Measurements from ENCODE around the gene COBL. TPM values are rescaled to one million over a fixed set of nuclear protein-coding genes. Genes with fewer than 3 reads are reported as not detected.

COBL gene
- total and polyA plus RNA-seq, 5 donors from 2014 or later: 0.03 to 0.59 TPM; not detected in 3

DNA sequence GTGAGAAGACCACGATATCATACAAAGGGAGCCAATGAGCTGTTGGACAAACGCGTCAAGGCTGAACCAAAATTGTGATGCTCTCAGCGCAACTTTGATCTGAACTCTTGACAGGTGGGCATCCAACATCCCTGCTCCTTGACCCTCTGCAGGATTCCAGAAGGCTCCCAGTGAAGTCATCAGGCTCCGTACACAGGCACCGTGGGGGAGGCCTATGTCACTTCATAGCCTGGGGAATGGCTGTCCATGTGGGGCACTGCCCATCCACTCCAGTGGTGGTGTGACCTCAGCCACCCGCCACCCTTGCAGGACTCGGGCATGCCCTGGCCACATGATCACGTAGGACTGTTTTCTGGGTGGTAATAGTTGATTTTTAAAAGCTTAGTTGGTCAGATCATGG, 300.1 kb downstream of the COBL start:
- Histone ChIP-seq H3K27me3 (ENCODE audit: control insufficient read depth, insufficient read depth, low read length) (no peaks in the 10 kb centered on the region), H3K27ac (ENCODE audit: insufficient read depth, low read length, poor library complexity, severe bottlenecking) (no peak overlapping the region), H3K9me3 (ENCODE audit: control insufficient read depth in 2 of 2, low read length in 2 of 2) (no peaks in the 10 kb centered on the region), H3K4me3 (ENCODE audit: low read depth, low read length) (no peak overlapping the region), H3K36me3 (ENCODE audit: control insufficient read depth, insufficient read depth, low read length) (no peaks in the 10 kb centered on the region), H3K4me1 (ENCODE audit: control insufficient read depth, insufficient read depth, low read length, poor library complexity, severe bottlenecking) (no peaks in the 10 kb centered on the region)
- ATAC-seq (ENCODE audit: low read depth in 2 of 2) (no peak), DNase-seq (no peak)
- Mint-ChIP-seq H3K27me3 (peaks cover 4% of the 10 kb centered on the region), H3K27ac (no peak overlapping the region), H3K36me3 (no peaks in the 10 kb centered on the region), H3K9me3 (peaks cover 0 to 2% (median 0%) of the 10 kb centered on the region in 7 donors), H3K4me1 (no peaks in the 10 kb centered on the region), H3K4me3 (no peak overlapping the region)

DNA sequence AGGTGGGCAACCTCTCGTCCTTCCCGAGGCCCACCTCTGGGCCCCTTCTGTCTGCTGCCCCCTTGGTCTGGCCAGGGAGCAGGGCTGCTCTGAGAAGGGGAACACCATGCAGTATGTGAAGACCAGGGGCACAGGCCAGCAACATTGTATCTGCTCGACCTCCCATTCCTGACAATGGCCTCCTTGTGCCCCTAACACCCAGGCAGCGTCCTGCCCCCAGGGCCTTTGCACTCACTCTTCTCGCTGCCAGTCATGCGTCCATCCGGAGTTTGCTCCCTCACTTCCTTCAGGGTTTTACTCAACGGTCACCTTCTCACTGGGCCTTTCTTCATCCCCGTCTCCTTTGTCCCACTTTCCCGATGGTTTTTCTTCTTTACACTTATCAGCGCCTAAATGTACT, 301.0 kb downstream of the COBL start:
- peaks cover 4% of the 10 kb centered on the region for H3K27me3 Mint-ChIP-seq
- no peak for DNase-seq
- no peak overlapping the region for H3K4me3 Mint-ChIP-seq
- no peak overlapping the region for H3K27ac Mint-ChIP-seq
- ATAC-seq (ENCODE audit: low read depth in 2 of 2): no peak
- peaks cover 0 to 2% (median 0%) of the 10 kb centered on the region in 7 donors for H3K9me3 Mint-ChIP-seq
- no peak overlapping the region for H3K4me3 ChIP-seq (ENCODE audit: low read depth, low read length)
- H3K9me3 ChIP-seq (ENCODE audit: control insufficient read depth in 2 of 2, low read length in 2 of 2): no peaks in the 10 kb centered on the region
- no peaks in the 10 kb centered on the region for H3K36me3 ChIP-seq (ENCODE audit: control insufficient read depth, insufficient read depth, low read length)
- no peaks in the 10 kb centered on the region for H3K36me3 Mint-ChIP-seq
- H3K27me3 ChIP-seq (ENCODE audit: control insufficient read depth, insufficient read depth, low read length): no peaks in the 10 kb centered on the region
- no peak overlapping the region for H3K27ac ChIP-seq (ENCODE audit: insufficient read depth, low read length, poor library complexity, severe bottlenecking)
- no peaks in the 10 kb centered on the region for H3K4me1 Mint-ChIP-seq
- no peaks in the 10 kb centered on the region for H3K4me1 ChIP-seq (ENCODE audit: control insufficient read depth, insufficient read depth, low read length, poor library complexity, severe bottlenecking)

DNA sequence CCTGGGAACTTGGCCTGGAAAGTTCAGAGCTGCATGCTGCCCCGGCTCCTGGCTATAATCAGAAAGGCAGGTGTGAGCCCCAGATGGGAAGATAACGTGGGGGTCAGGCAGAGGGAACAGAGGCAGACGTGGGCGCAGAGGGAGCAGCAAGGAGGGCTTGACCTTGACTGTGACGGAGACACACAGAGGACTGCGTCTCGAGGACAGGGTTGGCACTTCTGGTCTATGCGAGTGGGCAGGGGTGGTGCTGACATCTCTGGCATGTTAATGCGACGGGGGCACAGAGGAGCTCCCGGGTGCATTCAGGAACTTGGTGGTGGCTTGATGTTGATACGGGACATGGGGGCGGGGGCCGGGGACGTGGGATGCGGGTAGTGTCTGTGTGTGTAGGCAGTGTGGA, 301.8 kb downstream of the COBL start:
- H3K9me3 Mint-ChIP-seq: peaks cover 0 to 2% (median 0%) of the 10 kb centered on the region in 7 donors
- no peak overlapping the region for H3K27ac ChIP-seq (ENCODE audit: insufficient read depth, low read length, poor library complexity, severe bottlenecking)
- no peak overlapping the region for H3K27ac Mint-ChIP-seq
- H3K9me3 ChIP-seq (ENCODE audit: control insufficient read depth in 2 of 2, low read length in 2 of 2): no peaks in the 10 kb centered on the region
- no peaks in the 10 kb centered on the region for H3K4me1 Mint-ChIP-seq
- no peak for DNase-seq
- no peak overlapping the region for H3K4me3 ChIP-seq (ENCODE audit: low read depth, low read length)
- H3K36me3 ChIP-seq (ENCODE audit: control insufficient read depth, insufficient read depth, low read length): no peaks in the 10 kb centered on the region
- no peaks in the 10 kb centered on the region for H3K27me3 ChIP-seq (ENCODE audit: control insufficient read depth, insufficient read depth, low read length)
- H3K27me3 Mint-ChIP-seq: peaks cover 4% of the 10 kb centered on the region
- no peak overlapping the region for H3K4me3 Mint-ChIP-seq
- no peak for ATAC-seq (ENCODE audit: low read depth in 2 of 2)
- no peaks in the 10 kb centered on the region for H3K4me1 ChIP-seq (ENCODE audit: control insufficient read depth, insufficient read depth, low read length, poor library complexity, severe bottlenecking)
- no peaks in the 10 kb centered on the region for H3K36me3 Mint-ChIP-seq

DNA sequence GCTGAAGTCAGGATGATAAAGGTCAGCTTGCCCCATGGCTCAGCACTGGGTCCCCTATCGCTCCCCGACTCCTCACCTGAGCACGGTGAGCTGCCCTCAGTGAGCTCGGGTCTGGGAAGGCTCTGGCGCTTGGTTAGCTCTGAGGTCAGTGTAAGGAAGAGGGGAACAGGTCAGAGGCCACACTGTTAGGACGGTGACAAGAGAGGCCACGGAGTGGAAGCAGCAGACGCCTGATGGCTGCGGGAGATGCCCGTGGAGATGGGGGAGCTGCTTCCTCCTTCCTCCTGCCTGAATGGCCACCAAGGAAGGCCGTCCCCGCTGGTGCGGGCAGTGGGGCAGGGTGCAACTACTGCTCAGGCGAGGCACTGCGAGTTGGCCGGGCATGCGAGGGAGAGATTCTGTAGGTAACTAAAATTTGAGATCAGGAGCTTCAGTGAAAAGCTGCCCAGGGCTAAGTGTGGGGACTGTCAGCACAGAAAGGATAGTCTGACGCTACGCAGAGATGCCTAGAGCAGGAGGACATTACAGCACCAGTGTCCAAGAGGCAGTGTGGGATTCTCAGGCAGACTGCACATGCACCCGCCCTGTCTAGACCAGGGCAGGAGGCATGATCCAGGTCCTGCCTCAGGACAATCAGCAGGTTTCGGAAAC, 302.6 kb downstream of the COBL start:
- H3K27ac ChIP-seq (ENCODE audit: insufficient read depth, low read length, poor library complexity, severe bottlenecking): no peak overlapping the region
- Mint-ChIP-seq H3K4me3 (no peak overlapping the region), H3K4me1 (no peaks in the 10 kb centered on the region), H3K27ac (no peak overlapping the region), H3K36me3 (no peaks in the 10 kb centered on the region), H3K27me3 (peaks cover 4% of the 10 kb centered on the region), H3K9me3 (peaks cover 0 to 2% (median 0%) of the 10 kb centered on the region in 7 donors)
- H3K27me3 ChIP-seq (ENCODE audit: control insufficient read depth, insufficient read depth, low read length): no peaks in the 10 kb centered on the region
- no peaks in the 10 kb centered on the region for H3K36me3 ChIP-seq (ENCODE audit: control insufficient read depth, insufficient read depth, low read length)
- H3K4me3 ChIP-seq (ENCODE audit: low read depth, low read length): no peak overlapping the region
- DNase-seq (no peak), ATAC-seq (ENCODE audit: low read depth in 2 of 2) (no peak)
- H3K4me1 ChIP-seq (ENCODE audit: control insufficient read depth, insufficient read depth, low read length, poor library complexity, severe bottlenecking): no peaks in the 10 kb centered on the region
- no peaks in the 10 kb centered on the region for H3K9me3 ChIP-seq (ENCODE audit: control insufficient read depth in 2 of 2, low read length in 2 of 2)

DNA sequence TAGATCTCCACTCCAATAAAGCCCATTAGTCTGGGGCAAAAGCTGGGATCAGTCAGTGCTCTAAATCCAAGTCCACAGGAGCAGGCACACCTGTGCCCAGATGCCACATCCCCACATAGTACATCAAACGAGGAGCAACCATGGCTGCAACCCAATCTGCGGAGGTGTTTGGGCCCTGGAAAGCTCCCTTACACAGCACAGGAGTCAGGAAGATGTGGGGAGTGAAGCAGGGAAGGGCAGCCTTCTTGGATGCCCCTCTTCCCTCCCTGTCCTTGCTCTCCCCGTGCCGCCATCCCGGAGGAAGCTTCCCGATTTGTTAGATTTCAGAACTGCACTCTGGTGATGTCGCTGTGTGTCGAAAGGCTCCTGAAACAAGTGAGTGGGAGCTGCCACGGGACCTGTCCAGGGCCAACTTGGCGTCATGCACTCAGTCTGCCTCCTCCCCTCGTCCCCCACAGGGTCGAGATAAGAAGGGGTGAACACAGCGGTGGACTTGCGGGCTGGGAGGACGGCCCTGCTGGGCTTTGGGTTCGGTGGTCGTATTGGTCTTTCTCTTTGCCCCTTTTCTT, 303.3 kb downstream of the COBL start:
- DNase-seq: no peak
- H3K9me3 ChIP-seq (ENCODE audit: control insufficient read depth in 2 of 2, low read length in 2 of 2): no peaks in the 10 kb centered on the region
- Mint-ChIP-seq H3K36me3 (no peaks in the 10 kb centered on the region), H3K27ac (peak overlapping the region in 1 of 3 donors; percentile 38), H3K27me3 (peaks cover 4% of the 10 kb centered on the region), H3K4me3 (no peak overlapping the region), H3K9me3 (peaks cover 0 to 2% (median 0%) of the 10 kb centered on the region in 7 donors), H3K4me1 (no peaks in the 10 kb centered on the region)
- no peaks in the 10 kb centered on the region for H3K27me3 ChIP-seq (ENCODE audit: control insufficient read depth, insufficient read depth, low read length)
- ATAC-seq (ENCODE audit: low read depth in 2 of 2): no peak
- H3K4me1 ChIP-seq (ENCODE audit: control insufficient read depth, insufficient read depth, low read length, poor library complexity, severe bottlenecking): no peaks in the 10 kb centered on the region
- H3K27ac ChIP-seq (ENCODE audit: insufficient read depth, low read length, poor library complexity, severe bottlenecking): no peak overlapping the region
- H3K4me3 ChIP-seq (ENCODE audit: low read depth, low read length): no peak overlapping the region
- H3K36me3 ChIP-seq (ENCODE audit: control insufficient read depth, insufficient read depth, low read length): no peaks in the 10 kb centered on the region

DNA sequence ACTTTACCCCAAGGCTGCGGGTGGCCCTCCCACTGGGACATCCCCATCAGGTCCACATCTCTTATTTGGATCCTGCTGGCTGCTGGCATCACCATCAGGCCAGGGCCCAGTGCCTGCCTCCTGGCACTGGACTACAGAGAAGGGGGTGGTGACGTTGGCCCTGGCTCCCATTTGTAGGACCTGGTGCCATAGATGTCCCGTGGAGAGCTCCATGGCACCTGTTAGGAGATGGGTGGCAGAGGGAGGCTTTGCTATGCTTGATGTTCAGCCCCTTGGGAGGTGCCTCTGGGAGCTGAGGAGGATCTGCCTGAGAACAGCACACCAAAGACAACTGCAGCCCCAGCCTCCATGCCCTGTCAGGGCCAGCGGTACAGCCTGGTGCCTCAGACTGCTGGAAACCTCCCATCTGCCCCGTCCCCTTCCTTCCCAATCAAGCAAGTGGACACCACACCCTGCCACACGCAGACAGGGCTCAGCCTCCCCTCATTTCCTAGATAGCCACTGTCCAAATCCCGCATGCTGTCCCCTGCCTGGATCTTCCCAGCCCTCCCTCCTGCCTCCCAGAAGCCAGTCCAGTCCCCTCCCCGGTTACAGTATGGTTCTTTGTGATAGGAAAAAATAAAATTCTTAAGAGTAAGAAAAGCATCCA, 303.9 kb downstream of the COBL start:
- DNase-seq (no peak), ATAC-seq (ENCODE audit: low read depth in 2 of 2) (no peak)
- Mint-ChIP-seq H3K36me3 (no peaks in the 10 kb centered on the region), H3K27ac (no peak overlapping the region), H3K4me3 (no peak overlapping the region), H3K27me3 (peaks cover 4% of the 10 kb centered on the region), H3K4me1 (no peaks in the 10 kb centered on the region), H3K9me3 (no peaks in the 10 kb centered on the region)
- Histone ChIP-seq H3K36me3 (ENCODE audit: control insufficient read depth, insufficient read depth, low read length) (no peaks in the 10 kb centered on the region), H3K9me3 (ENCODE audit: control insufficient read depth in 2 of 2, low read length in 2 of 2) (no peaks in the 10 kb centered on the region), H3K27ac (ENCODE audit: insufficient read depth, low read length, poor library complexity, severe bottlenecking) (no peak overlapping the region), H3K4me1 (ENCODE audit: control insufficient read depth, insufficient read depth, low read length, poor library complexity, severe bottlenecking) (no peaks in the 10 kb centered on the region), H3K27me3 (ENCODE audit: control insufficient read depth, insufficient read depth, low read length) (no peaks in the 10 kb centered on the region), H3K4me3 (ENCODE audit: low read depth, low read length) (no peak overlapping the region)

DNA sequence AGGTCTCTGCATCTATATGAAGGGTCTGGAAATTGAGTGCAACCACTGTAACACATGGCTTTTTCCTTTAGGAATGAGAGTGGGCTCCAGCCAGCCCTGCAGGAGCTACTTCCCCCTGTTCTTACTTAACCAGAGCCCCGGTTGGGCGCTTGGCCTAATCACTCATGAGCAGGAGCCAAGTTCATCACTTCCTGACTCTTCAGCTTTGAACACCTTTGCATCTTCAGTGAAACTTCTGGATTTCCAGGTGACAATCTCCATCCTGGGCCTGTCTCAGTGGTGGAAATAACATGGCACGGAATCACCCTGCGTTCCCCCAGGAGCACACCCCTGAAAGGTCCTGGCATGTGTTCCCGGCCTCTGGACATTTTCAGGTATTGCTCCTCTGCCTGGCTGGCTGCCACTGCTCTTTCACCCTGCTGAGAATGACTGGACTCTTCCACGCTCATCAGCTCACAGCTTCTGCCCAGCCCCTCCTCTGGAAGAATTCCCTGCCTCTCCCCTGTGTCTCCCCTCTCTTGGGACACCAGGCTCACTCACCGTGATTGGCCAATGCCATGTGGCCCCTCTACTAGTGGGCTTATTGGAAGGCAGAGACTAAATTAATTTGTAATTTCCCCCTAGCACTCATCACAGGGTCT, 304.8 kb downstream of the COBL start:
- no peak for ATAC-seq (ENCODE audit: low read depth in 2 of 2)
- Mint-ChIP-seq H3K36me3 (no peaks in the 10 kb centered on the region), H3K27me3 (peaks cover 4% of the 10 kb centered on the region), H3K9me3 (no peaks in the 10 kb centered on the region), H3K27ac (no peak overlapping the region), H3K4me3 (no peak overlapping the region), H3K4me1 (no peaks in the 10 kb centered on the region)
- no peaks in the 10 kb centered on the region for H3K4me1 ChIP-seq (ENCODE audit: control insufficient read depth, insufficient read depth, low read length, poor library complexity, severe bottlenecking)
- no peak for DNase-seq
- H3K27me3 ChIP-seq (ENCODE audit: control insufficient read depth, insufficient read depth, low read length): no peaks in the 10 kb centered on the region
- no peak overlapping the region for H3K4me3 ChIP-seq (ENCODE audit: low read depth, low read length)
- H3K27ac ChIP-seq (ENCODE audit: insufficient read depth, low read length, poor library complexity, severe bottlenecking): no peak overlapping the region
- H3K36me3 ChIP-seq (ENCODE audit: control insufficient read depth, insufficient read depth, low read length): no peaks in the 10 kb centered on the region
- no peaks in the 10 kb centered on the region for H3K9me3 ChIP-seq (ENCODE audit: control insufficient read depth in 2 of 2, low read length in 2 of 2)
